Right lobe of liver (tissue), 6 donors: Measurements from ENCODE around the gene MYLK2. TPM values are rescaled to one million over a fixed set of nuclear protein-coding genes. Genes with fewer than 3 reads are reported as not detected.

Experiments
- ATAC-seq, 4 donors: fragments of 200-7000 bp; cut with Tn5 transposase; one replicate each; pipeline ENCODE4 v1.9.1; 2020; ENCODE audit warnings: mild to moderate bottlenecking in 4 of 4, moderate library complexity in 4 of 4
- DNase-seq, 3 donors: peaks; one replicate each; pipeline ENCODE4 v3.0.0-alpha.2; 2020
- H3K27ac ChIP-seq, 3 donors: fragments of 200-600 bp; one replicate each; pipeline ENCODE4 v1.8.0; 2022
- H3K27me3 ChIP-seq, 2 donors: fragments of 200-600 bp; one replicate each; pipeline ENCODE4 v1.8.0; 2022
- H3K36me3 ChIP-seq, 4 donors: fragments of 200-600 bp; sonication (generic) in 1 of 4; one replicate each; pipeline versions ENCODE4 v1.5.1 to v1.8.0; 2017 to 2022; ENCODE audit warnings: control low read depth in 1 of 4
- H3K4me1 ChIP-seq, 4 donors: fragments of 200-600 bp; sonication (generic) in 1 of 4; one replicate each; pipeline versions ENCODE4 v1.5.1 to v1.8.0; 2017 to 2022; ENCODE audit warnings: control low read depth in 1 of 4
- H3K4me3 ChIP-seq, 3 donors: fragments of 200-600 bp; one replicate each; pipeline ENCODE4 v1.8.0; 2022
- H3K9me3 ChIP-seq, 4 donors: fragments of 200-600 bp; sonication (generic) in 1 of 4; one replicate each; pipeline versions ENCODE4 v1.5.1 to v1.8.0; 2017 to 2022; ENCODE audit warnings: control low read depth in 1 of 4
- CTCF ChIP-seq, 4 donors: fragments of 200-600 bp in 3 of 4; fragments of 450-650 bp in 1 of 4; IDR thresholded peaks; one replicate each; pipeline versions ENCODE4 v1.5.1 to v1.8.0; 2016 to 2022; ENCODE audit warnings: antibody characterized with exemption in 4 of 4, mild to moderate bottlenecking in 2 of 4
- POLR2A ChIP-seq: fragments of 450-650 bp; IDR thresholded peaks from one replicate; pipeline ENCODE4 v1.6.1; 2017; ENCODE audit warnings: antibody characterized with exemption, mild to moderate bottlenecking
- WGBS: methylation state at CpG from one replicate; pipeline ENCODE4 v1.1.6; 2018; ENCODE audit warnings: low coverage, low lambda C conversion rate; ENCODE audit not compliant: insufficient coverage; ENCODE audit errors: missing lambda C conversion rate; 5-methylcytosine and 5-hydroxymethylcytosine counted together
- intact Hi-C, 2 donors: fragments of 100-400 bp; cut with DNase I; formaldehyde crosslinking; loops; one replicate each; pipeline versions ENCODE4 v1.11.2 to v1.14.1; 2022
- total RNA-seq, 6 experiments: library from RNA; depleted of rRNA in 2 of 6; stranded (reverse); fragments of >200 nt in 2 of 6; fragmentation: NEBNext Ultra II Directional in 3 of 6; extraction: Animal tissue kit (Norgen Biotek cat#: 25700) in 3 of 6; gene quantifications; one replicate each; pipeline versions ENCODE4 v1.1.0 to v1.2.4, GENCODE V29; 2016 to 2023
- donor health status: DM: no; HTN: yes; CAD: no.
- donor health status: DM: no; HTN: no; CAD: no.
- donor health status: DM: no; HTN: no; CAD: no.
- donor health status: DM: no; HTN: yes; CAD: no.
- donor health status: DM: no; HTN: yes; CAD: no.

Gene MYLK2
- total RNA-seq, 6 experiments from 2014 or later = not detected

- intact Hi-C loops = loop anchor here in 1 of 2 donors (10.0 kb wide), 1 partner anchor 167 kb away; no protein-coding TSS in a partner anchor
- DNase-seq = peak in 1 of 3 donors; percentile 33
Observed at GRCh38 chr20:31857861-31858759, 39.0 kb downstream of the MYLK2 start.

DNA sequence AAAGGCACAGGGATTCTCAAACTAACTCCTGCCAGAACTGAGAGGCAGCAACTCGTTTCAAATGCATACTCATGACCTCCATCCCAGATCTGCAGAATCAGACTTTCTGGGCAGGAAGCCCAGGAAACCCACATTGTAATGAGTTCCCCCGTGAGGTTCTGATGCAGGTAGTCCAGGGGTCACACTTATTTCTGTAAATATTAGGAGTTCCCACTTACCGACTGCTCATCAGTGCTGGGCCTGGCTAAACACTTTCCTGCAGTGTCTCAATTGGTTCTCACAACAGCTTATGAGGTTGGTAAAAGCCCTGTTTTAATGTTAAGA, 39.6 kb downstream of the MYLK2 start:
- ATAC-seq = no peak
- 54% methylated on average over 2 of the region's 3 CpGs for WGBS
- intact Hi-C loops = loop anchor here in 1 of 2 donors (10.0 kb wide), 1 partner anchor 166 kb away; no protein-coding TSS in a partner anchor
- no peak overlapping the region for H3K4me3 ChIP-seq
- H3K27me3 ChIP-seq = peaks cover 0 to 9% of the 10 kb centered on the region in 2 donors
- H3K9me3 ChIP-seq = no peaks in the 10 kb centered on the region
- H3K36me3 ChIP-seq = no peaks in the 10 kb centered on the region
- H3K4me1 ChIP-seq = peaks cover 0 to 10% (median 0%) of the 10 kb centered on the region in 4 donors
- TF ChIP-seq POLR2A (no peak), CTCF (IDR thresholded peaks at IDR 0.05) (no peak)
- no peak overlapping the region for H3K27ac ChIP-seq
- DNase-seq = peak in 1 of 3 donors; percentile 4

More at GRCh38 chr20:31857861-31858759, 39.0 kb downstream of the MYLK2 start:
- no peaks in the 10 kb centered on the region for H3K36me3 ChIP-seq
- H3K9me3 ChIP-seq = no peaks in the 10 kb centered on the region
- peaks cover 0 to 9% of the 10 kb centered on the region in 2 donors for H3K27me3 ChIP-seq
- TF ChIP-seq CTCF (IDR thresholded peaks at IDR 0.05) = no peak
- H3K4me3 ChIP-seq = no peak overlapping the region
- WGBS = 60% methylated on average over 12 of the region's 15 CpGs
- ATAC-seq = no peak
- H3K27ac ChIP-seq = no peak overlapping the region
- peaks cover 0 to 10% (median 0%) of the 10 kb centered on the region in 4 donors for H3K4me1 ChIP-seq

DNA sequence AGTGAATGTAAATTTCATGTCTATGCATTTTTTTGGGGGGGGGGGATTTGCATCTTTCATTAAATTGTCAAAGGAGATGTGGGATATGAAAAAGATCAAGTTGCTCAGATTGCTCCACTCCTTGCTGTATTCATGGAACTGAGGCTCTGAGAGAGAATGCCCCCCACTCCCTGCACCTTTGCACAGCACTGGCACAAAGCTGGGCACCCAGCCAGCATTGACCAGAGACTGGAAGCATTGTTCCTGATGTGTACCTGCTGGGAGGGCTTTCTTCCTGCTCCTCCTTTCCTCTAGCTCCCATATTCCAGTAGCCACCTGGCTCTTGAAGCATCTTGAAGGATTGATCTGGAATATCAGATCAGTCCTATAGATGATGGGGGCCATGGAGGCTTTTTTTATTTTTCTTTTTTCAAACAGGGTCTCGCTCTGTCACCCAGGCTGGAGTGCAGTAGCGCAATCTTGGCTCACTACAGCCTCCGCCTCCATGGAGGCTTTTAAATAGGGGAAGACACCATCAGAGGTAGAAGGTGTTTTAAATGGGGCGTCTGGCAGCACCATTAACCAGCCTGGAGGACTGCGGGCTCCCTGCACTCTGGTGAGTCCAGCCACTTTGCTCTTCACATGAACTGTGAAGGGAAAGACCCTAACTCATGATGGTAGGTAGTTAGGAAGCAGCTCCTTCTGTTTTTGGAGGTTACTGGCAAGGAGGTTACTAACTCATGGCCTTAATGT, 40.3 kb downstream of the MYLK2 start:
- TF ChIP-seq POLR2A = no peak
- no peak for TF ChIP-seq CTCF (IDR thresholded peaks at IDR 0.05)
- peak in 1 of 3 donors; percentile 21 for DNase-seq
- Histone ChIP-seq H3K27ac (no peak overlapping the region), H3K36me3 (no peaks in the 10 kb centered on the region), H3K27me3 (peaks cover 0 to 9% of the 10 kb centered on the region in 2 donors), H3K9me3 (no peaks in the 10 kb centered on the region), H3K4me3 (no peak overlapping the region), H3K4me1 (peaks cover 0 to 10% (median 0%) of the 10 kb centered on the region in 4 donors)
- 89% methylated on average over 5 of the region's 5 CpGs for WGBS
- no peak for ATAC-seq
- intact Hi-C loops = loop anchor here in 1 of 2 donors (10.0 kb wide), 1 partner anchor 165 kb away; no protein-coding TSS in a partner anchor

DNA sequence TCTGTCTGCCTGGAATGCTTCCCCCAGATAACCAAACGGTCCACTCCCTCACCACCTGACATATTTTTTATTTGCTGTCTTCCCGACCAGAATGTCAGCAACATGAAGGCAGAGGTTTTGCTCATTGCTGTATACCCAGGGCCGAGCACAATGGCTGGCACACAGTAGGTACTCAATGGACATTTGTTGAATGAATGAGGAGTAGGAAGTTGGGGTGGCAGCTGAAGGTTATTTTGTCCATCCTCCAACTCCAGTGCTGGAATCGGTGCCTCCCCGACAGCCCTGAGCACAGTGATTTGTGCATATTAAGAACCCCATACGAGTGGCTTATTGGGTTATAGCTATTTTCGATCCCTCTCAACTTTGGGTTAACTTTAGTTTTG, 40.8 kb downstream of the MYLK2 start:
- Histone ChIP-seq H3K4me1 (peaks cover 0 to 10% (median 0%) of the 10 kb centered on the region in 4 donors), H3K27ac (no peak overlapping the region), H3K36me3 (no peaks in the 10 kb centered on the region), H3K9me3 (no peaks in the 10 kb centered on the region), H3K4me3 (no peak overlapping the region), H3K27me3 (peaks cover 0 to 9% of the 10 kb centered on the region in 2 donors)
- no peak for ATAC-seq
- no peak for DNase-seq
- no peak for TF ChIP-seq POLR2A
- TF ChIP-seq CTCF (IDR thresholded peaks at IDR 0.05) = no peak
- intact Hi-C loops = loop anchor here in 1 of 2 donors (10.0 kb wide), 1 partner anchor 165 kb away; no protein-coding TSS in a partner anchor
- 44% methylated on average over 5 of the region's 7 CpGs for WGBS
